Kidney (tissue), 14 donors: ENCODE measurements around the gene FHAD1. TPM values are rescaled to one million over a fixed set of nuclear protein-coding genes. Genes with fewer than 3 reads are reported as not detected.

ENCODE experiments used
- DNase-seq, 5 donors: peaks; one replicate each; pipeline ENCODE4 v3.0.0-alpha.2; 2013 to 2020
- FAIRE-seq: peaks from 2 replicates; lab custom pipeline; 2012; peaks lifted over from hg19 to GRCh38; lab: Jason Lieb, UNC
- H3K27ac ChIP-seq, 2 donors: one replicate each; pipeline ENCODE4 v1.7.0; 2013; ENCODE audit warnings: low read depth in 2 of 2, low read length in 2 of 2, inconsistent platforms in 1 of 2
- H3K27me3 ChIP-seq: one replicate; pipeline ENCODE4 v1.7.1; 2013; ENCODE audit warnings: low read length, inconsistent platforms; ENCODE audit not compliant: control insufficient read depth, insufficient read depth
- H3K36me3 ChIP-seq, 3 donors: one replicate each; pipeline versions ENCODE4 v1.7.0 to v1.7.1; 2013; ENCODE audit warnings: low read length in 3 of 3, control low read depth in 1 of 3, inconsistent platforms in 1 of 3; ENCODE audit not compliant: insufficient read depth in 3 of 3, control insufficient read depth in 2 of 3
- H3K4me1 ChIP-seq, 3 donors: one replicate each; pipeline versions ENCODE4 v1.7.0 to v1.7.1; 2013; ENCODE audit warnings: low read length in 3 of 3, inconsistent platforms in 1 of 3, low read depth in 1 of 3; ENCODE audit not compliant: control insufficient read depth in 2 of 3, insufficient read depth in 2 of 3
- H3K4me3 ChIP-seq, 3 donors: one replicate each; pipeline versions ENCODE4 v1.7.0 to v1.8.1; 2013; ENCODE audit warnings: low read length in 3 of 3, control low read depth in 1 of 3, inconsistent platforms in 1 of 3
- H3K9ac ChIP-seq, 3 donors: one replicate each; pipeline versions ENCODE4 v1.7.0 to v1.7.1; 2013; ENCODE audit warnings: low read length in 3 of 3, control low read depth in 1 of 3, inconsistent platforms in 1 of 3
- H3K9me3 ChIP-seq, 3 donors: one replicate each; pipeline versions ENCODE4 v1.7.0 to v1.7.1; 2013; ENCODE audit warnings: low read length in 3 of 3, control low read depth in 1 of 3, inconsistent platforms in 1 of 3; ENCODE audit not compliant: control insufficient read depth in 2 of 3, insufficient read depth in 1 of 3
- intact Hi-C: fragments of 100-400 bp; cut with DNase I; formaldehyde crosslinking; loops from one replicate; pipeline ENCODE4 v1.11.1; 2022
- polyA plus RNA-seq: library from polyadenylated mRNA; stranded (reverse); fragments of 350-450 nt; fragmentation: Illumina TruSeq; extraction: RNeasy Lipid Tissue Mini Kit (QIAGEN cat#74804); gene quantifications from one replicate; pipeline ENCODE4 v1.2.3, GENCODE V29; 2014; ENCODE audit warnings: low read depth, low replicate concordance; ENCODE audit not compliant: insufficient read depth
- total RNA-seq: library from RNA; stranded (reverse); fragmentation: NEBNext Ultra II Directional; extraction: Animal tissue kit (Norgen Biotek cat#: 25700); gene quantifications from one replicate; pipeline ENCODE4 v1.2.1, GENCODE V29; 2021
- TF ChIP-seq, protein P1 (sequence below): IDR thresholded peaks from 3 replicates; pipeline ENCODE4 v1.5.1; 2012; ENCODE audit warnings: mild to moderate bottlenecking, moderate library complexity, borderline replicate concordance; ENCODE audit not compliant: insufficient read depth; ENCODE audit errors: extremely low read depth
- donor health status: control.
- donor health status: control.
- donor health status: control.
- donor health status: control.
- donor health status: control.
- donor health status: DM: yes; HTN: yes; CAD: no.
- donor health status: Normal renal cell carcinoma (clear cell type).

Gene FHAD1
- total and polyA plus RNA-seq, 2 donors from 2014 or later: 0.84 to 4.2 TPM

DNA sequence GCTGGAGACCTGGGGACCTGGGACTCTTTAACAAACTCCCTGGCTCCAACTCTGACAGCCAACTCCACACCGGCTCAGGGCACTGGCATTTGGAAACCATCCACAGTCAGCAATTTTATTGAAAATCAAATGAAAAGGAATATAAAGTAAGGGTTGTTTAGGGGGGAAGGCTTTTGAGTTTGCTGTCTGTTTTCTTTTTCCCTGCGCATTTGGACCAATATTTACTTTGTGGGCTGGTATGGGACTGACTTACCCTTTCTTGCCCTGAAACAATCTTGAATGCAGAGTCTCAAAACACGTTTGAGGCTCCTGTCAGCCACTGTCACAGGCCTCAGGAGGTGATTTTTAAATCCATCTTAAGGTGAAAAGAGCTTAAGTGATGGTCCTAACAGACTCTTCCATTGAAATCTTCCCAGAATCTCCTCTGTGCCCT, 147.3 kb downstream of the FHAD1 start:
- Histone ChIP-seq H3K4me1 (no peaks in the 10 kb centered on the region), H3K27me3 (no peaks in the 10 kb centered on the region), H3K27ac (no peak overlapping the region), H3K4me3 (no peak overlapping the region), H3K36me3 (no peaks in the 10 kb centered on the region), H3K9ac (no peak overlapping the region), H3K9me3 (no peaks in the 10 kb centered on the region)
- DNase-seq: peak in 1 of 5 donors; percentile 21
- TF ChIP-seq, protein P1, sequence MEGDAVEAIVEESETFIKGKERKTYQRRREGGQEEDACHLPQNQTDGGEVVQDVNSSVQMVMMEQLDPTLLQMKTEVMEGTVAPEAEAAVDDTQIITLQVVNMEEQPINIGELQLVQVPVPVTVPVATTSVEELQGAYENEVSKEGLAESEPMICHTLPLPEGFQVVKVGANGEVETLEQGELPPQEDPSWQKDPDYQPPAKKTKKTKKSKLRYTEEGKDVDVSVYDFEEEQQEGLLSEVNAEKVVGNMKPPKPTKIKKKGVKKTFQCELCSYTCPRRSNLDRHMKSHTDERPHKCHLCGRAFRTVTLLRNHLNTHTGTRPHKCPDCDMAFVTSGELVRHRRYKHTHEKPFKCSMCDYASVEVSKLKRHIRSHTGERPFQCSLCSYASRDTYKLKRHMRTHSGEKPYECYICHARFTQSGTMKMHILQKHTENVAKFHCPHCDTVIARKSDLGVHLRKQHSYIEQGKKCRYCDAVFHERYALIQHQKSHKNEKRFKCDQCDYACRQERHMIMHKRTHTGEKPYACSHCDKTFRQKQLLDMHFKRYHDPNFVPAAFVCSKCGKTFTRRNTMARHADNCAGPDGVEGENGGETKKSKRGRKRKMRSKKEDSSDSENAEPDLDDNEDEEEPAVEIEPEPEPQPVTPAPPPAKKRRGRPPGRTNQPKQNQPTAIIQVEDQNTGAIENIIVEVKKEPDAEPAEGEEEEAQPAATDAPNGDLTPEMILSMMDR: no peak
- FAIRE-seq: no peak
- intact Hi-C loops: no loop called here

DNA sequence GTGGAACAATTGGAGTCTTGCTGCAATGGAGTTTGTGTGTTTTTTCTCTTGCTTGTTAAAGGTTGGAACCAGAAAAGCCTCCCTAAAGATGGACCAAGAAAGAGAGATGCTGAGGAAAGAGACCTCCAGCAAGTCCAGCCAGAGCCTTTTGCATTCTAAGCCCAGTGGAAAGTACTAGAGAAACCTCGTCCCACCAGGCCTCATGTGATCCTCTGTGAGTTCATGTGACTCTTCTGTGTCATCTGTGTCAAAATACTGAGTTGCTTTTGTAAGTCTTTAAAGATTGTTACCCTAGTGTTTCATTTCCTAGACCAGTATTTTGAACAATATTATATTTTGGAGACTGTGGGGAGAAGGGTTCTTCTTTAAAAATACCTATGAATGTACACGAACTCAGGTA, 150.2 kb downstream of the FHAD1 start:
- H3K27ac ChIP-seq: no peak overlapping the region
- no peak overlapping the region for H3K9ac ChIP-seq
- TF ChIP-seq, protein P1: no peak
- H3K9me3 ChIP-seq: no peaks in the 10 kb centered on the region
- H3K4me3 ChIP-seq: no peak overlapping the region
- H3K27me3 ChIP-seq: no peaks in the 10 kb centered on the region
- no peak for FAIRE-seq
- intact Hi-C loops: no loop called here
- no peaks in the 10 kb centered on the region for H3K4me1 ChIP-seq
- DNase-seq: no peak
- H3K36me3 ChIP-seq: no peaks in the 10 kb centered on the region

DNA sequence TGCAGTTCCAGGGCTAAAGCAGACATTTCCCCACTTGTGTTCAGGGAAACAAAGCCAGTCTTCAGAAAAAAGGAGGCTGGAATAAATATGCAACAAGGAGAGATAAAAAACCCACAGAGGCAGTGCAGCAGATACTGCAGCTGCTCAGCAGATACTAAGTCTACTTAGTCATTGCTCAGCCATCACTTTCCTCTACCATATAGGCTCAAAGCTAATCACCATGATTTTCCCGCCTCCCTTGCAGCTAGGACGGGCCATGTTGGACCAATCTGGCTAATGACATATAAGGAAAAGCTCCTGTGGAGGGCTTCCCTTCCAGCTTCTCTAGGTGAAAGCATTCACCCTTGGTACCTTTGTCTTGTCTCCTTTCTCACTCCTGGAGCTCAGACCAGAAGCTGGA, 152.7 kb downstream of the FHAD1 start:
- Histone ChIP-seq H3K9ac (no peak overlapping the region), H3K4me1 (no peaks in the 10 kb centered on the region), H3K27me3 (no peaks in the 10 kb centered on the region), H3K36me3 (no peaks in the 10 kb centered on the region), H3K9me3 (no peaks in the 10 kb centered on the region), H3K4me3 (no peak overlapping the region), H3K27ac (no peak overlapping the region)
- FAIRE-seq (no peak), DNase-seq (no peak)
- intact Hi-C loops: no loop called here
- TF ChIP-seq, protein P1: no peak

DNA sequence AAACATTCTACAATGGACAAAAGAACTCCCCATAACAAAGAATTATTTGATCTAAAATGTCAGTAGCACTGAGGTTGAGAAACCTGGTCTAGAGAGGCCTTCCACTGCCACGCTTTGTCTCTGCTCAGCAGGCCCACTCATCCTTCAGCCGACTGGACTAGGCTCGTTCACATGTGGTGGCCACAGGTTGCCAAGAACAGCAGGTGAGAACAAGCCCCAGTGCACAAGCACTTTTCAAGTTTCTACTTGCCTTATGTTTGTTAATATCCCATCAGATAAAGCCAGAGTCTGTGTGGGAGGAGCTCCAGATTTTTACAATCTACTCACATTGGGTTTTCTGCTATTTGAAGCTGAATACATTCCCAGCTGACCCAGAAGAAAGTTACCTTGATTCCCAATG, 153.6 kb downstream of the FHAD1 start:
- H3K27me3 ChIP-seq: no peaks in the 10 kb centered on the region
- H3K9me3 ChIP-seq: no peaks in the 10 kb centered on the region
- no peak overlapping the region for H3K4me3 ChIP-seq
- no peak for DNase-seq
- FAIRE-seq: no peak
- no peaks in the 10 kb centered on the region for H3K4me1 ChIP-seq
- no peak overlapping the region for H3K9ac ChIP-seq
- H3K36me3 ChIP-seq: no peaks in the 10 kb centered on the region
- TF ChIP-seq, protein P1: no peak
- no peak overlapping the region for H3K27ac ChIP-seq
- intact Hi-C loops: no loop called here
